WTC11 (cell line): Measurements from ENCODE around the gene LRCH2. TPM values are rescaled to one million over a fixed set of nuclear protein-coding genes. Genes with fewer than 3 reads are reported as not detected.
A peak's percentile ranks its signal among the peaks of the same experiment; 100 is the strongest.
"Not testable (repeated sequence)": the region's sequence is repeated elsewhere in the genome, so short reads cannot be mapped to it uniquely, and the experiment has no call there.

ENCODE experiments used
- ATAC-seq: fragments of 200-7000 bp; cut with Tn5 transposase; 2 replicates; pipeline ENCODE4 v1.10.0; 2021; ENCODE audit warnings: mild to moderate bottlenecking, moderate library complexity
- CTCF ChIA-PET: fragments of 300-600 bp; sonication (Branson Sonifier 250); formaldehyde crosslinking; loops from one replicate; lab custom pipeline; 2021; ENCODE audit warnings: antibody characterized with exemption; lab: Charles Lee
- POLR2A ChIA-PET: fragments of 350-600 bp; sonication (Branson Sonifier 250); formaldehyde crosslinking; loops from one replicate; lab custom pipeline; 2021; ENCODE audit warnings: antibody characterized with exemption; lab: Charles Lee
- DNase-seq: peaks from one replicate; pipeline ENCODE4 v3.0.0; 2021; ENCODE audit warnings: low spot score
- H3K27ac Mint-ChIP-seq: 2 replicates; pipeline ENCODE4 v1.8.0; 2021; ENCODE audit warnings: mixed read lengths
- H3K27me3 Mint-ChIP-seq: 2 replicates; pipeline ENCODE4 v1.8.0; 2021; ENCODE audit warnings: low read depth, mild to moderate bottlenecking, moderate library complexity, mixed read lengths
- H3K36me3 Mint-ChIP-seq: 2 replicates; pipeline ENCODE4 v1.8.0; 2021; ENCODE audit warnings: mixed read lengths
- H3K4me1 Mint-ChIP-seq: 2 replicates; pipeline ENCODE4 v1.8.0; 2022; ENCODE audit warnings: mixed read lengths
- H3K4me3 Mint-ChIP-seq: 2 replicates; pipeline ENCODE4 v1.8.0; 2021; ENCODE audit warnings: mild to moderate bottlenecking, moderate library complexity, mixed read lengths
- H3K9me3 Mint-ChIP-seq: 2 replicates; pipeline ENCODE4 v1.8.0; 2021; ENCODE audit warnings: mixed read lengths
- FOXK1 ChIP-seq: sonication (generic); formaldehyde crosslinking; IDR thresholded peaks from 2 replicates; pipeline ENCODE4 v1.8.0; 2022; ENCODE audit warnings: mild to moderate bottlenecking, moderate library complexity, missing genetic modification reagents
- FOXP1 ChIP-seq: sonication (generic); formaldehyde crosslinking; IDR thresholded peaks from 2 replicates; pipeline ENCODE4 v1.8.0; 2022; ENCODE audit warnings: missing genetic modification reagents, mild to moderate bottlenecking, moderate library complexity, borderline replicate concordance
- JUN ChIP-seq: sonication (generic); formaldehyde crosslinking; IDR thresholded peaks from 2 replicates; pipeline ENCODE4 v1.8.0; 2023; ENCODE audit warnings: mild to moderate bottlenecking, missing genetic modification reagents
- MYBL2 ChIP-seq: sonication (generic); formaldehyde crosslinking; IDR thresholded peaks from 2 replicates; pipeline ENCODE4 v1.8.1; 2023; ENCODE audit warnings: mild to moderate bottlenecking, moderate library complexity, missing genetic modification reagents
- OVOL2 ChIP-seq: fragments of 250-450 bp; sonication (Bioruptor Pico); IDR thresholded peaks from 2 replicates; pipeline ENCODE4 v1.9.0; 2021; ENCODE audit warnings: mild to moderate bottlenecking, borderline replicate concordance
- ZNF121 ChIP-seq: sonication (generic); formaldehyde crosslinking; IDR thresholded peaks from 2 replicates; pipeline ENCODE4 v1.8.0; 2023; ENCODE audit warnings: missing genetic modification reagents
- ZNF219 ChIP-seq: sonication (generic); formaldehyde crosslinking; IDR thresholded peaks from 2 replicates; pipeline ENCODE4 v1.8.0; 2023; ENCODE audit warnings: missing genetic modification reagents, mild to moderate bottlenecking, borderline replicate concordance
- total RNA-seq: library from RNA; stranded (reverse); gene quantifications from 3 replicates; pipeline ENCODE4 v1.2.3, GENCODE V29; 2021
- TF ChIP-seq, protein P1 (sequence below): sonication (generic); formaldehyde crosslinking; conservative IDR thresholded peaks from 2 replicates; pipeline ENCODE4 v1.8.1; 2023; ENCODE audit warnings: mild to moderate bottlenecking, low read depth, missing genetic modification reagents, moderate library complexity
- TF ChIP-seq, protein P2 (sequence below): sonication (generic); formaldehyde crosslinking; IDR thresholded peaks from 2 replicates; pipeline ENCODE4 v1.8.1; 2022; ENCODE audit warnings: mild to moderate bottlenecking, moderate library complexity, missing genetic modification reagents
- TF ChIP-seq, protein P3 (sequence below): sonication (generic); formaldehyde crosslinking; IDR thresholded peaks from 2 replicates; pipeline ENCODE4 v1.8.1; 2022; ENCODE audit warnings: missing genetic modification reagents, borderline replicate concordance
- TF ChIP-seq, protein P4 (sequence below): fragments of 250-450 bp; sonication (Bioruptor Pico); IDR thresholded peaks from 2 replicates; pipeline ENCODE4 v1.9.0; 2021; ENCODE audit warnings: mild to moderate bottlenecking, borderline replicate concordance
- TF ChIP-seq, protein P5 (sequence below): fragments of 250-450 bp; sonication (Bioruptor Pico); IDR thresholded peaks from 2 replicates; pipeline ENCODE4 v2.1.2; 2022; ENCODE audit warnings: mild to moderate bottlenecking, moderate library complexity

Gene LRCH2
- total RNA-seq, 1 experiment from 2014 or later, result 3.8 TPM

DNA sequence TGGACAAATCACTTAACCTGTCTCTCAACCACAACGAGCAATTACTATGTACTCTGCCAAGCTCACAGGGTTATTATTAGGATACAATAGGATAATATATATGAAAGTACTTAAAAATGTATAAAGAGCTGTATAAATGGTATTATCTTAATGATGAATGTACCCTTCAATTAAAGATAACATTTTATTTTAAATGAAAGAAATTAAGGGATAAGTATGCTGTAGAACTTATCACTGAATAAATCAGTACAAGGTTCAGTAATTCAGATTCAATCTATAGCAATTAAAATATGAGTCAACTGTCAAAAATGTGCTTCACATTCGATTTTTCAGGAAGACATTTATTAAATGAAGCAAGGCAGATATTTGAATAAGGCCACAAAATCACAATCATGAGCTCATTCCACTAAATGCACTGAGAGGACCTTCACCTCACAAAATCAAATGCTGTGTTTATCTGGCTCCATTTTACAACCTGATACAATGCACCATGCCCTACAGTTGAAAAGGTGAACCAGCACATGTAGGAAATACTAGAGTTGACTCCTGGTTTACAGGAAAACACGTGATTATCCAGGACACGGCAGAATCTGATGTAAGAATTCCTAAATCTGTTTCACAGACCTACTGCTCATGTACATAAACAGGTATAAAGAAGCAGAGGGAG, 4.4 kb downstream of the LRCH2 start:
- H3K27ac Mint-ChIP-seq, result no peak overlapping the region
- no peak overlapping the region for H3K4me3 Mint-ChIP-seq
- TF ChIP-seq FOXK1 (CRISPR knock-in tag) (no peak), FOXP1 (CRISPR knock-in tag) (no peak), ZNF121 (CRISPR knock-in tag) (no peak), MYBL2 (no peak), ZNF219 (no peak)
- no peaks in the 10 kb centered on the region for H3K9me3 Mint-ChIP-seq
- H3K4me1 Mint-ChIP-seq, result peaks cover 35% of the 10 kb centered on the region
- H3K36me3 Mint-ChIP-seq, result no peaks in the 10 kb centered on the region
- H3K27me3 Mint-ChIP-seq, result peaks cover 4% of the 10 kb centered on the region
- ChIA-PET CTCF (no interaction called here), POLR2A (no interaction called here)
- ATAC-seq (no peak), DNase-seq (no peak)

DNA sequence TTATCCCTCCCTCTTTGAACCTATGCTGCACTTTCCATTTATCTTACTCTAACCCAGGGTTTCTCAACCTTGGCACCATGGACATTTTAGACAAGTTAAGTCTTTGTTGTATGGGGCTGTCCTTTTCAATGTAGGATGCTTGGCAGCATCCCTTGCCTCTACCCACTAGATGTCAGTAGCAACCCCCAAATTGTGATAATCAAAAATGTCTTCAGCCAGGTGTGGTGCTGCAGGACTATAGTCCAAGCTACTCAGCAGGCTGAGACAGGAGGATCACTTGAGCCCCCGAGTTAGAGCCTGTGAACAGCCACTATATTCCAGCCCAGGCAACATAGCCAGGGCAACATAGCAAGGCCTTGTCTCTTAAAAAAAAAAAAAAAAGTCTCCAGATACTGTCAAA, 7.0 kb downstream of the LRCH2 start:
- CTCF ChIA-PET, result interaction anchor here (0.6 to 1.5 kb wide), 5 partner anchors 10 to 103 kb away, joined by 3 to 7 read pairs (median 3); no protein-coding TSS in a partner anchor
- POLR2A ChIA-PET, result no interaction called here
- Mint-ChIP-seq H3K9me3 (no peaks in the 10 kb centered on the region), H3K36me3 (no peaks in the 10 kb centered on the region), H3K4me1 (peaks cover 27% of the 10 kb centered on the region), H3K4me3 (no peak overlapping the region), H3K27me3 (no peaks in the 10 kb centered on the region), H3K27ac (no peak overlapping the region)
- TF ChIP-seq ZNF121 (CRISPR knock-in tag), result 0 out of 2 replicates have a peak, but pooled peaks have one; percentile 7
- TF ChIP-seq JUN (CRISPR knock-in tag), result no peak
- TF ChIP-seq OVOL2 (CRISPR knock-in tag), result no peak
- DNase-seq (peak; percentile 13), ATAC-seq (peak; percentile 98)

DNA sequence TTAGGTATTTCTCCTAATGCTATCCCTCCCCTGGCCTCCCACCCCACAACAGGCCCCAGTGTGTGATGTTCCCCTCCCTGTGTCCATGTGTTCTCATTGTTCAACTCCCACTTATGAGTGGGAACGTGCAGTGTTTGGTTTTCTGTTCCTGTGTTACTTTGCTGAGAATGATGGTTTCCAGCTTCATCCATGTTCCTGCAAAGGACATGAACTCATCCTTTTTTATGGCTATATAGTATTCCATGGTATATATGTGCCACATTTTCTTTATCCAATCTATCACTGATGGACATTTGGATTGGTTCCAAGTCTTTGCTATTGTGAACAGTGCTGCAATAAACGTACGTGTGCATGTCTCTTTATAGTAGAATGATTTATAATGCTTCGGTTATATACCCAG, 16.6 kb downstream of the LRCH2 start:
- H3K27me3 Mint-ChIP-seq, CTCF ChIA-PET, POLR2A ChIA-PET, H3K4me1 Mint-ChIP-seq, H3K9me3 Mint-ChIP-seq, ATAC-seq, H3K27ac Mint-ChIP-seq, DNase-seq, H3K36me3 Mint-ChIP-seq, H3K4me3 Mint-ChIP-seq: not testable (repeated sequence)

DNA sequence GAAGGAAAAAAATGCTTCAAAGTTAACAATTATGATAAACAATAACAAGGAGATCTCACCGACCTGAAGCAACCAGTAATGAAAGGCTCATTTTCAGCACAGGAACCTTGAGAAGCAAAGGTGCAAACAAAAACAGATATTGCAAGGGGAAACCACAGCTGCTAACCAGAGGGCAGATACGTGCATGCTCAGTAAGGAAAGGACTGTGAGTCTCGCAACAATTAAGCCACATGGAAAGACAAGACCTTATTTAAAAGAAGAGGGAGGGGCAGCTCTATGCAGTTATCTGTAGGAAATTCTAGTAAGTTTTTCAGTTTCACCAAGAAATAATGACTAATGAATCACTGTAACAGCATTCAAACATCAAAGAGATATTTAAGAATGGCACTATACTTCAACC, 19.3 kb downstream of the LRCH2 start:
- peaks cover 10% of the 10 kb centered on the region for H3K36me3 Mint-ChIP-seq
- DNase-seq (no peak), ATAC-seq (no peak)
- H3K9me3 Mint-ChIP-seq, result peaks cover 12% of the 10 kb centered on the region
- ChIA-PET POLR2A (no interaction called here), CTCF (no interaction called here)
- H3K27me3 Mint-ChIP-seq, result no peaks in the 10 kb centered on the region
- no peak overlapping the region for H3K27ac Mint-ChIP-seq
- no peak overlapping the region for H3K4me3 Mint-ChIP-seq
- TF ChIP-seq, protein P1, sequence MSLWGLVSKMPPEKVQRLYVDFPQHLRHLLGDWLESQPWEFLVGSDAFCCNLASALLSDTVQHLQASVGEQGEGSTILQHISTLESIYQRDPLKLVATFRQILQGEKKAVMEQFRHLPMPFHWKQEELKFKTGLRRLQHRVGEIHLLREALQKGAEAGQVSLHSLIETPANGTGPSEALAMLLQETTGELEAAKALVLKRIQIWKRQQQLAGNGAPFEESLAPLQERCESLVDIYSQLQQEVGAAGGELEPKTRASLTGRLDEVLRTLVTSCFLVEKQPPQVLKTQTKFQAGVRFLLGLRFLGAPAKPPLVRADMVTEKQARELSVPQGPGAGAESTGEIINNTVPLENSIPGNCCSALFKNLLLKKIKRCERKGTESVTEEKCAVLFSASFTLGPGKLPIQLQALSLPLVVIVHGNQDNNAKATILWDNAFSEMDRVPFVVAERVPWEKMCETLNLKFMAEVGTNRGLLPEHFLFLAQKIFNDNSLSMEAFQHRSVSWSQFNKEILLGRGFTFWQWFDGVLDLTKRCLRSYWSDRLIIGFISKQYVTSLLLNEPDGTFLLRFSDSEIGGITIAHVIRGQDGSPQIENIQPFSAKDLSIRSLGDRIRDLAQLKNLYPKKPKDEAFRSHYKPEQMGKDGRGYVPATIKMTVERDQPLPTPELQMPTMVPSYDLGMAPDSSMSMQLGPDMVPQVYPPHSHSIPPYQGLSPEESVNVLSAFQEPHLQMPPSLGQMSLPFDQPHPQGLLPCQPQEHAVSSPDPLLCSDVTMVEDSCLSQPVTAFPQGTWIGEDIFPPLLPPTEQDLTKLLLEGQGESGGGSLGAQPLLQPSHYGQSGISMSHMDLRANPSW, result no peak
- TF ChIP-seq, protein P2, sequence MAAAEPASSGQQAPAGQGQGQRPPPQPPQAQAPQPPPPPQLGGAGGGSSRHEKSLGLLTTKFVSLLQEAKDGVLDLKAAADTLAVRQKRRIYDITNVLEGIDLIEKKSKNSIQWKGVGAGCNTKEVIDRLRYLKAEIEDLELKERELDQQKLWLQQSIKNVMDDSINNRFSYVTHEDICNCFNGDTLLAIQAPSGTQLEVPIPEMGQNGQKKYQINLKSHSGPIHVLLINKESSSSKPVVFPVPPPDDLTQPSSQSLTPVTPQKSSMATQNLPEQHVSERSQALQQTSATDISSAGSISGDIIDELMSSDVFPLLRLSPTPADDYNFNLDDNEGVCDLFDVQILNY (CRISPR knock-in tag), result no peak
- no peak for TF ChIP-seq FOXP1 (CRISPR knock-in tag)
- TF ChIP-seq, protein P3, sequence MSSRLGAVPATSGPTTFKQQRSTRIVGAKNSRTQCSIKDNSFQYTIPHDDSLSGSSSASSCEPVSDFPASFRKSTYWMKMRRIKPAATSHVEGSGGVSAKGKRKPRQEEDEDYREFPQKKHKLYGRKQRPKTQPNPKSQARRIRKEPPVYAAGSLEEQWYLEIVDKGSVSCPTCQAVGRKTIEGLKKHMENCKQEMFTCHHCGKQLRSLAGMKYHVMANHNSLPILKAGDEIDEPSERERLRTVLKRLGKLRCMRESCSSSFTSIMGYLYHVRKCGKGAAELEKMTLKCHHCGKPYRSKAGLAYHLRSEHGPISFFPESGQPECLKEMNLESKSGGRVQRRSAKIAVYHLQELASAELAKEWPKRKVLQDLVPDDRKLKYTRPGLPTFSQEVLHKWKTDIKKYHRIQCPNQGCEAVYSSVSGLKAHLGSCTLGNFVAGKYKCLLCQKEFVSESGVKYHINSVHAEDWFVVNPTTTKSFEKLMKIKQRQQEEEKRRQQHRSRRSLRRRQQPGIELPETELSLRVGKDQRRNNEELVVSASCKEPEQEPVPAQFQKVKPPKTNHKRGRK (CRISPR knock-in tag), result no peak
- TF ChIP-seq, protein P4, sequence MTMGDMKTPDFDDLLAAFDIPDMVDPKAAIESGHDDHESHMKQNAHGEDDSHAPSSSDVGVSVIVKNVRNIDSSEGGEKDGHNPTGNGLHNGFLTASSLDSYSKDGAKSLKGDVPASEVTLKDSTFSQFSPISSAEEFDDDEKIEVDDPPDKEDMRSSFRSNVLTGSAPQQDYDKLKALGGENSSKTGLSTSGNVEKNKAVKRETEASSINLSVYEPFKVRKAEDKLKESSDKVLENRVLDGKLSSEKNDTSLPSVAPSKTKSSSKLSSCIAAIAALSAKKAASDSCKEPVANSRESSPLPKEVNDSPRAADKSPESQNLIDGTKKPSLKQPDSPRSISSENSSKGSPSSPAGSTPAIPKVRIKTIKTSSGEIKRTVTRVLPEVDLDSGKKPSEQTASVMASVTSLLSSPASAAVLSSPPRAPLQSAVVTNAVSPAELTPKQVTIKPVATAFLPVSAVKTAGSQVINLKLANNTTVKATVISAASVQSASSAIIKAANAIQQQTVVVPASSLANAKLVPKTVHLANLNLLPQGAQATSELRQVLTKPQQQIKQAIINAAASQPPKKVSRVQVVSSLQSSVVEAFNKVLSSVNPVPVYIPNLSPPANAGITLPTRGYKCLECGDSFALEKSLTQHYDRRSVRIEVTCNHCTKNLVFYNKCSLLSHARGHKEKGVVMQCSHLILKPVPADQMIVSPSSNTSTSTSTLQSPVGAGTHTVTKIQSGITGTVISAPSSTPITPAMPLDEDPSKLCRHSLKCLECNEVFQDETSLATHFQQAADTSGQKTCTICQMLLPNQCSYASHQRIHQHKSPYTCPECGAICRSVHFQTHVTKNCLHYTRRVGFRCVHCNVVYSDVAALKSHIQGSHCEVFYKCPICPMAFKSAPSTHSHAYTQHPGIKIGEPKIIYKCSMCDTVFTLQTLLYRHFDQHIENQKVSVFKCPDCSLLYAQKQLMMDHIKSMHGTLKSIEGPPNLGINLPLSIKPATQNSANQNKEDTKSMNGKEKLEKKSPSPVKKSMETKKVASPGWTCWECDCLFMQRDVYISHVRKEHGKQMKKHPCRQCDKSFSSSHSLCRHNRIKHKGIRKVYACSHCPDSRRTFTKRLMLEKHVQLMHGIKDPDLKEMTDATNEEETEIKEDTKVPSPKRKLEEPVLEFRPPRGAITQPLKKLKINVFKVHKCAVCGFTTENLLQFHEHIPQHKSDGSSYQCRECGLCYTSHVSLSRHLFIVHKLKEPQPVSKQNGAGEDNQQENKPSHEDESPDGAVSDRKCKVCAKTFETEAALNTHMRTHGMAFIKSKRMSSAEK, result no peak
- TF ChIP-seq, protein P5, sequence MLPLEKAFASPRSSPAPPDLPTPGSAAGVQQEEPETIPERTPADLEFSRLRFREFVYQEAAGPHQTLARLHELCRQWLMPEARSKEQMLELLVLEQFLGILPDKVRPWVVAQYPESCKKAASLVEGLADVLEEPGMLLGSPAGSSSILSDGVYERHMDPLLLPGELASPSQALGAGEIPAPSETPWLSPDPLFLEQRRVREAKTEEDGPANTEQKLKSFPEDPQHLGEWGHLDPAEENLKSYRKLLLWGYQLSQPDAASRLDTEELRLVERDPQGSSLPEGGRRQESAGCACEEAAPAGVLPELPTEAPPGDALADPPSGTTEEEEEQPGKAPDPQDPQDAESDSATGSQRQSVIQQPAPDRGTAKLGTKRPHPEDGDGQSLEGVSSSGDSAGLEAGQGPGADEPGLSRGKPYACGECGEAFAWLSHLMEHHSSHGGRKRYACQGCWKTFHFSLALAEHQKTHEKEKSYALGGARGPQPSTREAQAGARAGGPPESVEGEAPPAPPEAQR, result no peak
- H3K4me1 Mint-ChIP-seq, result peaks cover 5% of the 10 kb centered on the region
